Left kidney (tissue), 2 donors: ENCODE measurements around the gene CDC42SE2. TPM values are rescaled to one million over a fixed set of nuclear protein-coding genes. Genes with fewer than 3 reads are reported as not detected.
A peak's percentile ranks its signal among the peaks of the same experiment; 100 is the strongest.
"Not testable (repeated sequence)": the region's sequence is repeated elsewhere in the genome, so short reads cannot be mapped to it uniquely, and the experiment has no call there.

ENCODE experiments used
- DNase-seq: peaks from one replicate; pipeline ENCODE4 v3.0.0-alpha.2; 2013
- polyA plus RNA-seq: library from polyadenylated mRNA; unstranded; fragments of 120-200 nt; gene quantifications from one replicate; pipeline ENCODE4 v1.2.1, GENCODE V29; 2013; ENCODE audit not compliant: insufficient read length

The CDC42SE2 gene
- polyA plus RNA-seq, 1 donor = 58.3 TPM

GRCh38 chr5:131389869-131390265, 126.0 kb downstream of the CDC42SE2 start:
- no peak for DNase-seq

- DNase-seq = no peak
These were observed 128.7 kb downstream of the CDC42SE2 start for GRCh38 chr5:131392466-131393095.

GRCh38 chr5:131393498-131393968, 129.7 kb downstream of the CDC42SE2 start:
- no peak for DNase-seq

GRCh38 chr5:131394128-131394527, 130.3 kb downstream of the CDC42SE2 start:
- no peak for DNase-seq

GRCh38 chr5:131396015-131396414, 132.2 kb downstream of the CDC42SE2 start:
- no peak for DNase-seq

GRCh38 chr5:131396630-131397273, 132.9 kb downstream of the CDC42SE2 start:
- DNase-seq = no peak

GRCh38 chr5:131399007-131399406, 135.2 kb downstream of the CDC42SE2 start:
- DNase-seq = not testable (repeated sequence)

GRCh38 chr5:131400585-131400984, 136.7 kb downstream of the CDC42SE2 start:
- DNase-seq = no peak

GRCh38 chr5:131405674-131406073, 141.8 kb downstream of the CDC42SE2 start:
- DNase-seq = no peak

- DNase-seq = no peak
These were observed 142.2 kb downstream of the CDC42SE2 start for GRCh38 chr5:131406076-131406475.

GRCh38 chr5:131406975-131407638, 143.3 kb downstream of the CDC42SE2 start:
- no peak for DNase-seq

- no peak for DNase-seq
These were observed 150.0 kb downstream of the CDC42SE2 start for GRCh38 chr5:131413605-131414559.

GRCh38 chr5:131416729-131417128, 152.9 kb downstream of the CDC42SE2 start:
- DNase-seq = no peak

- peak; percentile 73 for DNase-seq
These were observed 153.5 kb downstream of the CDC42SE2 start for GRCh38 chr5:131417240-131417869.

- no peak for DNase-seq
These were observed 155.0 kb downstream of the CDC42SE2 start for GRCh38 chr5:131418846-131419245.

GRCh38 chr5:131419877-131420276, 156.0 kb downstream of the CDC42SE2 start:
- no peak for DNase-seq

GRCh38 chr5:131423056-131423455, 159.2 kb downstream of the CDC42SE2 start:
- DNase-seq = no peak

- DNase-seq = no peak
These were observed 162.2 kb downstream of the CDC42SE2 start for GRCh38 chr5:131426011-131426410.

- no peak for DNase-seq
These were observed 166.9 kb downstream of the CDC42SE2 start for GRCh38 chr5:131430794-131431193.

GRCh38 chr5:131431794-131432193, 167.9 kb downstream of the CDC42SE2 start:
- no peak for DNase-seq

- DNase-seq = no peak
These were observed 169.3 kb downstream of the CDC42SE2 start for GRCh38 chr5:131433109-131433508.

GRCh38 chr5:131436081-131436480, 172.2 kb downstream of the CDC42SE2 start:
- no peak for DNase-seq
